Upper lobe of left lung (tissue), 6 donors: Measurements from ENCODE around the gene CD44. TPM values are rescaled to one million over a fixed set of nuclear protein-coding genes. Genes with fewer than 3 reads are reported as not detected.

Experiments used
- ATAC-seq, 2 donors: fragments of 200-7000 bp; cut with Tn5 transposase; one replicate each; pipeline ENCODE4 v1.9.1; 2022; ENCODE audit warnings: mild to moderate bottlenecking in 2 of 2, moderate library complexity in 2 of 2; ENCODE audit not compliant: low FRiP score in 2 of 2
- DNase-seq, 2 donors: peaks; one replicate each; pipeline ENCODE4 v3.0.0-alpha.2; 2019 to 2020
- H3K27ac ChIP-seq, 4 donors: fragments of 200-600 bp; sonication (generic); one replicate each; pipeline ENCODE4 v1.5.1; 2016 to 2019
- H3K27me3 ChIP-seq, 4 donors: fragments of 200-600 bp; sonication (generic); one replicate each; pipeline ENCODE4 v1.5.1; 2017 to 2019
- H3K36me3 ChIP-seq, 4 donors: fragments of 200-600 bp; sonication (generic); one replicate each; pipeline ENCODE4 v1.5.1; 2016 to 2019
- H3K4me1 ChIP-seq, 4 donors: fragments of 200-600 bp; sonication (generic); one replicate each; pipeline ENCODE4 v1.5.1; 2018 to 2019
- H3K4me3 ChIP-seq, 4 donors: fragments of 200-600 bp; sonication (generic); one replicate each; pipeline ENCODE4 v1.5.1; 2017 to 2019; ENCODE audit warnings: mild to moderate bottlenecking in 2 of 4, moderate library complexity in 1 of 4
- H3K9me3 ChIP-seq, 4 donors: fragments of 200-600 bp; sonication (generic); one replicate each; pipeline ENCODE4 v1.5.1; 2018 to 2019
- CTCF ChIP-seq, 6 experiments: fragments of 450-650 bp in 4 of 6; fragments of 200-600 bp in 2 of 6; sonication (generic) in 2 of 6; IDR thresholded peaks; one replicate each; pipeline ENCODE4 v1.5.1; 2016 to 2019; ENCODE audit warnings: antibody characterized with exemption in 6 of 6
- EP300 ChIP-seq, 4 donors: sonication (generic); formaldehyde crosslinking; IDR thresholded peaks; one replicate each; pipeline ENCODE4 v1.5.1; 2017; ENCODE audit warnings: antibody characterized with exemption in 4 of 4, control low read depth in 2 of 4
- POLR2A ChIP-seq, 4 donors: fragments of 450-650 bp; IDR thresholded peaks; one replicate each; pipeline ENCODE4 v1.5.1; 2016 to 2017; ENCODE audit warnings: antibody characterized with exemption in 4 of 4, mild to moderate bottlenecking in 2 of 4
- POLR2AphosphoS5 ChIP-seq, 2 donors: sonication (generic); formaldehyde crosslinking; IDR thresholded peaks; one replicate each; pipeline ENCODE4 v1.5.1; 2017; ENCODE audit warnings: antibody characterized with exemption in 2 of 2
- WGBS, 2 donors: methylation state at CpG; one replicate each; pipeline ENCODE4 v1.1.5; 2017 to 2018; 5-methylcytosine and 5-hydroxymethylcytosine counted together
- total RNA-seq, 6 donors: library from RNA; depleted of rRNA in 4 of 6; stranded (reverse); fragments of >200 nt in 4 of 6; gene quantifications; one replicate each; pipeline versions ENCODE4 v1.1.0 to v1.2.1, GENCODE V29; 2016 to 2021
- donor health status: DM: no; HTN: no; CAD: no; lungs with moderate emphysema.
- donor health status: DM: no; HTN: yes; CAD: no; lungs with severe emphysema.

Gene CD44
- total RNA-seq, 6 donors from 2014 or later: 454 to 696 (median 551) TPM

DNA sequence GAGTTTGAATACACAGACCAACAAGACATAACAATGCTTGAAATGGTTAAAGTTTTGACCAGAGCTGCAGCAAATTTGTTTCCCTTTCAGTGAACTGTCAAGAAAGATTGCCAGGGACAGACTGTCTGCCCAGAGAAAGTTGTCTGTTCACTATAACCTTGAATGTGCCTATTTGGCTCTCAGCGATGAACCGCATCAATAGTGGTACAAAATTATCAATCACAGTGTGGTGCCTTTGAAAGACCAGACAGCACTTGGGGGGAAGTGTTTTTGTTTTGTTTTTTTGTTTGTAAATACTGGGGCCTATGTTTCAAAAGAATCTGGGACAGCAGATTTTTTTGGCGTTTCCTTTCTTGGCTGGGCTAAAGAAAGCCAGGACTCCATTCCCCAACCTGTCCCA is 123.1 kb downstream of the CD44 start:
- DNase-seq: no peak
- ATAC-seq: no peak
- Histone ChIP-seq H3K36me3 (no peaks in the 10 kb centered on the region), H3K4me3 (no peak overlapping the region), H3K4me1 (peaks cover 0 to 6% (median 3%) of the 10 kb centered on the region in 4 donors), H3K27ac (no peak overlapping the region), H3K9me3 (no peaks in the 10 kb centered on the region), H3K27me3 (no peaks in the 10 kb centered on the region)
- 90 to 91% methylated on average over 3 of the region's 3 CpGs for WGBS, 2 donors
- TF ChIP-seq EP300 (IDR thresholded peaks at IDR 0.05) (no peak), POLR2AphosphoS5 (IDR thresholded peaks at IDR 0.05) (no peak), CTCF (IDR thresholded peaks at IDR 0.05) (no peak), POLR2A (IDR thresholded peaks at IDR 0.05) (no peak)

DNA sequence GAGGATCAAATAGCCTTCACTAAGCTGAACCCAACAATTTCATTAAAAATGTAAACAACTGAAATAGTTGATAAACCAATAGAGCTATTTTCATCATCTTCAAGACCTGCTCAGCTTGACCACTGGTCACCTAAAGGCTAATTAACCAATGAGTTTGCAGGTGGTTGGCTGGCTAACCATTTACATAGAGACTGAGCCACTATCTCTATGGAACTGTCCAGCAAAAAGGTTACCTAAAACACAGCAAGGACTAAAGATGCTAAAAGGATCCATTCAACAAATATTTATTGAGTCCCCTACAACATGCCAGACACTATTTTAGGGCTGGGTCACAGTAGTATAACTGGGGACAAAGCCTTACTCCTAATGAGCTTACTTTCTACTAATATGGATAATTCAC is 123.8 kb downstream of the CD44 start:
- H3K4me1 ChIP-seq: peaks cover 0 to 5% (median 2%) of the 10 kb centered on the region in 4 donors
- H3K27me3 ChIP-seq: no peaks in the 10 kb centered on the region
- no peak for ATAC-seq
- H3K27ac ChIP-seq: no peak overlapping the region
- no peaks in the 10 kb centered on the region for H3K9me3 ChIP-seq
- no peaks in the 10 kb centered on the region for H3K36me3 ChIP-seq
- H3K4me3 ChIP-seq: no peak overlapping the region
- no peak for DNase-seq
- TF ChIP-seq CTCF (IDR thresholded peaks at IDR 0.05) (no peak), EP300 (IDR thresholded peaks at IDR 0.05) (no peak), POLR2A (IDR thresholded peaks at IDR 0.05) (no peak), POLR2AphosphoS5 (IDR thresholded peaks at IDR 0.05) (no peak)

- Histone ChIP-seq H3K27ac (no peak overlapping the region), H3K36me3 (no peaks in the 10 kb centered on the region), H3K9me3 (no peaks in the 10 kb centered on the region), H3K4me3 (no peak overlapping the region), H3K27me3 (no peaks in the 10 kb centered on the region), H3K4me1 (peaks cover 0 to 5% (median under 1%) of the 10 kb centered on the region in 4 donors)
- 65 to 72% methylated on average over 3 of the region's 3 CpGs for WGBS, 2 donors
- DNase-seq (no peak), ATAC-seq (no peak)
- no peak for TF ChIP-seq POLR2A (IDR thresholded peaks at IDR 0.05)
- TF ChIP-seq CTCF (IDR thresholded peaks at IDR 0.05): no peak
- TF ChIP-seq POLR2AphosphoS5 (IDR thresholded peaks at IDR 0.05): no peak
These were observed 126.9 kb downstream of the CD44 start for GRCh38 chr11:35265755-35266454.

DNA sequence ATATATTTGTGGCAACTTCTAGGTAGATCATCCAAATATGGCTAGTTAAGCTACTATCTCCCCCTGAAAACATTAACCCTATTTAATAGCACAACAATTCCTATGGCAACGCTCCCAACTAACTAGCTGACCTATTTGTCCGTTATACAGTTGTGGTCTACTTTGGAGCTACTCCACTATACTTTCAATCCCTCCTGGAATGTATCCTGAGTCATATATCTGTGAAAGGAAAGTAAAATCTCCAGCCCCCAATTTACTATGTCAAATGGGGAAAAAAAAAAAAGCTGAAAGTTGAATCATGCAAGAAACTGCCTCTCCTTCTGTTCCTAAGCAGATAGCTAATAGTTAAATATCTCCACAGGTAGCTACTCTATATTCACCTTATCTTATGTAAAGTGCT is 128.5 kb downstream of the CD44 start:
- WGBS, 2 donors: 84 to 91% methylated on average over 2 of the region's 2 CpGs

More for the DNA sequence above, 128.5 kb downstream of the CD44 start:
- DNase-seq (no peak), ATAC-seq (no peak)
- no peaks in the 10 kb centered on the region for H3K9me3 ChIP-seq
- no peak overlapping the region for H3K4me3 ChIP-seq
- H3K36me3 ChIP-seq: no peaks in the 10 kb centered on the region
- H3K4me1 ChIP-seq: peaks cover 0 to 5% (median 0%) of the 10 kb centered on the region in 4 donors
- no peaks in the 10 kb centered on the region for H3K27me3 ChIP-seq
- no peak overlapping the region for H3K27ac ChIP-seq
- TF ChIP-seq CTCF (IDR thresholded peaks at IDR 0.05) (no peak), POLR2A (IDR thresholded peaks at IDR 0.05) (no peak), EP300 (IDR thresholded peaks at IDR 0.05) (no peak), POLR2AphosphoS5 (IDR thresholded peaks at IDR 0.05) (no peak)
